Brain microvascular endothelial cell (primary cell): ENCODE results near the gene WDFY3.

Experiments used
- DNase-seq: peaks from one replicate; pipeline ENCODE4 v3.0.0-alpha.2; 2020
- H3K27ac ChIP-seq: fragments of 250-450 bp; sonication (Bioruptor Pico); 2 replicates; pipeline ENCODE4 v1.5.1; 2020; ENCODE audit warnings: mild to moderate bottlenecking, moderate library complexity
- H3K27me3 ChIP-seq: fragments of 250-450 bp; sonication (Bioruptor Pico); replicated peaks from 2 replicates; pipeline ENCODE4 v1.5.1; 2020; ENCODE audit warnings: mild to moderate bottlenecking
- H3K36me3 ChIP-seq: fragments of 250-450 bp; sonication (Bioruptor Pico); replicated peaks from 2 replicates; pipeline ENCODE4 v1.5.1; 2020; ENCODE audit warnings: mild to moderate bottlenecking
- H3K4me3 ChIP-seq: 2 replicates; pipeline ENCODE4 v1.5.1; 2011; ENCODE audit warnings: low read depth, mild to moderate bottlenecking, control low read depth, low read length, moderate library complexity
- CTCF ChIP-seq: IDR thresholded peaks from 2 replicates; pipeline ENCODE4 v1.5.1; 2011; ENCODE audit warnings: low read depth, mild to moderate bottlenecking, moderate library complexity, low read length, control low read depth, inconsistent platforms; ENCODE audit errors: missing control alignments
- in situ Hi-C: cut with HindIII; loops from 2 replicates; pipeline ENCODE4 v1.10.0; 2017; ENCODE audit warnings: low sequenced_read_pairs, low pct_ligation_motif_present

The WDFY3 gene

GRCh38 chr4:84799318-84799717 is 167.2 kb downstream of the WDFY3 start:
- peaks cover 4% of the 10 kb centered on the region for H3K36me3 ChIP-seq
- TF ChIP-seq CTCF, result no peak
- H3K27me3 ChIP-seq, result no peaks in the 10 kb centered on the region
- no peak overlapping the region for H3K27ac ChIP-seq
- DNase-seq, result no peak
- no peak overlapping the region for H3K4me3 ChIP-seq
- in situ Hi-C loops, result no loop called here

GRCh38 chr4:84796394-84796793 is 170.1 kb downstream of the WDFY3 start:
- Histone ChIP-seq H3K36me3 (peaks cover 2% of the 10 kb centered on the region), H3K27ac (no peak overlapping the region), H3K27me3 (no peaks in the 10 kb centered on the region), H3K4me3 (no peak overlapping the region)
- in situ Hi-C loops, result no loop called here
- TF ChIP-seq CTCF, result no peak
- DNase-seq, result no peak

GRCh38 chr4:84792366-84793301 is 173.9 kb downstream of the WDFY3 start:
- DNase-seq, result no peak

GRCh38 chr4:84790769-84791565 is 175.5 kb downstream of the WDFY3 start:
- Histone ChIP-seq H3K4me3 (no peak overlapping the region), H3K27me3 (no peaks in the 10 kb centered on the region), H3K27ac (no peak overlapping the region), H3K36me3 (peaks cover 6% of the 10 kb centered on the region)
- no peak for TF ChIP-seq CTCF
- no peak for DNase-seq
- in situ Hi-C loops, result no loop called here

More at GRCh38 chr4:84792366-84793301, 173.9 kb downstream of the WDFY3 start:
- no peak for TF ChIP-seq CTCF
- Histone ChIP-seq H3K4me3 (no peak overlapping the region), H3K36me3 (no peaks in the 10 kb centered on the region), H3K27ac (no peak overlapping the region), H3K27me3 (no peaks in the 10 kb centered on the region)
- in situ Hi-C loops, result no loop called here

- no peak for TF ChIP-seq CTCF
- in situ Hi-C loops, result no loop called here
- Histone ChIP-seq H3K27me3 (no peaks in the 10 kb centered on the region), H3K36me3 (peaks cover 16% of the 10 kb centered on the region), H3K4me3 (no peak overlapping the region), H3K27ac (no peak overlapping the region)
- DNase-seq, result no peak
Observed at GRCh38 chr4:84786478-84786877, 180.0 kb downstream of the WDFY3 start.
